Measurements from ENCODE around the gene CPNE4. TPM values are rescaled to one million over a fixed set of nuclear protein-coding genes. Genes with fewer than 3 reads are reported as not detected.

CPNE4 gene
- total RNA-seq, 1 experiment from 2014 or later, result 31.1 TPM

- Mint-ChIP-seq H3K27me3 (ENCODE audit: unreplicated experiment) (no peaks in the 10 kb centered on the region), H3K4me1 (ENCODE audit: low read depth, unreplicated experiment) (peaks cover 14% of the 10 kb centered on the region), H3K27ac (ENCODE audit: unreplicated experiment) (no peak overlapping the region), H3K4me3 (ENCODE audit: low read depth, unreplicated experiment) (no peak overlapping the region), H3K9me3 (ENCODE audit: low read depth, unreplicated experiment) (no peaks in the 10 kb centered on the region), H3K36me3 (ENCODE audit: insufficient read depth, unreplicated experiment) (no peaks in the 10 kb centered on the region)
- intact Hi-C loops (cut with micrococcal nuclease; ENCODE audit: unreplicated experiment), result loop anchor here (10.0 kb wide), 1 partner anchor 637 kb away; no protein-coding TSS in a partner anchor
- BruUV-seq (replicated peaks), result no TSS peak
- DNase-seq, result no peak
- CTCF ChIA-PET, result interaction anchor here (0.7 to 2.5 kb wide), 2 partner anchors 16 to 482 kb away, joined by 4 to 8 read pairs; no protein-coding TSS in a partner anchor
- TF ChIP-seq, protein P1, sequence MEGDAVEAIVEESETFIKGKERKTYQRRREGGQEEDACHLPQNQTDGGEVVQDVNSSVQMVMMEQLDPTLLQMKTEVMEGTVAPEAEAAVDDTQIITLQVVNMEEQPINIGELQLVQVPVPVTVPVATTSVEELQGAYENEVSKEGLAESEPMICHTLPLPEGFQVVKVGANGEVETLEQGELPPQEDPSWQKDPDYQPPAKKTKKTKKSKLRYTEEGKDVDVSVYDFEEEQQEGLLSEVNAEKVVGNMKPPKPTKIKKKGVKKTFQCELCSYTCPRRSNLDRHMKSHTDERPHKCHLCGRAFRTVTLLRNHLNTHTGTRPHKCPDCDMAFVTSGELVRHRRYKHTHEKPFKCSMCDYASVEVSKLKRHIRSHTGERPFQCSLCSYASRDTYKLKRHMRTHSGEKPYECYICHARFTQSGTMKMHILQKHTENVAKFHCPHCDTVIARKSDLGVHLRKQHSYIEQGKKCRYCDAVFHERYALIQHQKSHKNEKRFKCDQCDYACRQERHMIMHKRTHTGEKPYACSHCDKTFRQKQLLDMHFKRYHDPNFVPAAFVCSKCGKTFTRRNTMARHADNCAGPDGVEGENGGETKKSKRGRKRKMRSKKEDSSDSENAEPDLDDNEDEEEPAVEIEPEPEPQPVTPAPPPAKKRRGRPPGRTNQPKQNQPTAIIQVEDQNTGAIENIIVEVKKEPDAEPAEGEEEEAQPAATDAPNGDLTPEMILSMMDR (IDR thresholded peaks at IDR 0.05; ENCODE audit: unreplicated experiment), result no peak
Observed at GRCh38 chr3:131547585-131547984, 487.2 kb downstream of the CPNE4 start.

DNA sequence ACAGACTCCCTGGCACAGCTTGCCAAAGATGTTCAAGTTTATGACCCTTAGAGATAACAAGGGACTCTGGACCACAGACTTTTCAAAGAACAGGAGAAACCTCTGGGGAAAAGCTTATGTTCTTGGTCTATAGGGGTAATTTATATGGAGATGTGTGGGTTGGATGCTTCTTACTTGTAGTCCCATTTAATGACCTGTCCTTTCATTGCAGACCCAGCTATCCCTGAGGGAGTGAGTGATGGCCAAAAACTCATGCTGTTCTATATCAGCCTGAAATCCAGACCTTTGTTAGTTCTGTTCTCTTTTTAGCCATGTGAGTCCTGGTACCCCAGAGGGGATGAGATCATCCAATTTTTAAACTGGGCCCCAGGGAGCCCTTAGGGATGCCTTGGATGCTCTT is 488.4 kb downstream of the CPNE4 start:
- TF ChIP-seq, protein P1 (IDR thresholded peaks at IDR 0.05; ENCODE audit: unreplicated experiment), result no peak
- H3K4me3 Mint-ChIP-seq (ENCODE audit: low read depth, unreplicated experiment), result no peak overlapping the region
- no peaks in the 10 kb centered on the region for H3K36me3 Mint-ChIP-seq (ENCODE audit: insufficient read depth, unreplicated experiment)
- intact Hi-C loops (cut with micrococcal nuclease; ENCODE audit: unreplicated experiment), result loop anchor here (10.0 kb wide), 1 partner anchor 638 kb away; no protein-coding TSS in a partner anchor
- no peak overlapping the region for H3K27ac Mint-ChIP-seq (ENCODE audit: unreplicated experiment)
- BruUV-seq (replicated peaks), result no TSS peak
- no peaks in the 10 kb centered on the region for H3K27me3 Mint-ChIP-seq (ENCODE audit: unreplicated experiment)
- no peaks in the 10 kb centered on the region for H3K9me3 Mint-ChIP-seq (ENCODE audit: low read depth, unreplicated experiment)
- peaks cover 14% of the 10 kb centered on the region for H3K4me1 Mint-ChIP-seq (ENCODE audit: low read depth, unreplicated experiment)
- CTCF ChIA-PET, result no interaction called here
- no peak for DNase-seq

GRCh38 chr3:131544557-131544956 is 490.3 kb downstream of the CPNE4 start:
- Mint-ChIP-seq H3K27ac (ENCODE audit: unreplicated experiment) (peak overlapping the region; percentile 27), H3K27me3 (ENCODE audit: unreplicated experiment) (no peaks in the 10 kb centered on the region), H3K9me3 (ENCODE audit: low read depth, unreplicated experiment) (no peaks in the 10 kb centered on the region), H3K4me3 (ENCODE audit: low read depth, unreplicated experiment) (no peak overlapping the region), H3K36me3 (ENCODE audit: insufficient read depth, unreplicated experiment) (no peaks in the 10 kb centered on the region), H3K4me1 (ENCODE audit: low read depth, unreplicated experiment) (peaks cover 14% of the 10 kb centered on the region)
- CTCF ChIA-PET, result no interaction called here
- TF ChIP-seq, protein P1 (IDR thresholded peaks at IDR 0.05; ENCODE audit: unreplicated experiment), result no peak
- no TSS peak for BruUV-seq (replicated peaks)
- intact Hi-C loops (cut with micrococcal nuclease; ENCODE audit: unreplicated experiment), result loop anchor here (10.0 kb wide), 1 partner anchor 640 kb away; no protein-coding TSS in a partner anchor
- no peak for DNase-seq

- BruUV-seq (replicated peaks), result no TSS peak
- TF ChIP-seq, protein P1 (IDR thresholded peaks at IDR 0.05; ENCODE audit: unreplicated experiment), result no peak
- Mint-ChIP-seq H3K9me3 (ENCODE audit: low read depth, unreplicated experiment) (no peaks in the 10 kb centered on the region), H3K4me3 (ENCODE audit: low read depth, unreplicated experiment) (no peak overlapping the region), H3K27me3 (ENCODE audit: unreplicated experiment) (no peaks in the 10 kb centered on the region), H3K4me1 (ENCODE audit: low read depth, unreplicated experiment) (peaks cover 14% of the 10 kb centered on the region), H3K27ac (ENCODE audit: unreplicated experiment) (no peak overlapping the region), H3K36me3 (ENCODE audit: insufficient read depth, unreplicated experiment) (no peaks in the 10 kb centered on the region)
- intact Hi-C loops (cut with micrococcal nuclease; ENCODE audit: unreplicated experiment), result loop anchor here (10.0 kb wide), 1 partner anchor 641 kb away; no protein-coding TSS in a partner anchor
- CTCF ChIA-PET, result no interaction called here
- DNase-seq, result peak; percentile 28
Observed at GRCh38 chr3:131543714-131544113, 491.1 kb downstream of the CPNE4 start.
